Measurements from ENCODE around the gene AP4S1.

- no peak for TF ChIP-seq CTCF (IDR thresholded peaks at IDR 0.05)
- no peak for TF ChIP-seq POLR2A (IDR thresholded peaks at IDR 0.05)
Measured at GRCh38 chr14:31020834-31021575, 4.4 kb upstream of the AP4S1 start.
